DND-41 (cell line): ENCODE measurements around the gene TBC1D5.

Experiments
- ATAC-seq: fragments of 200-7000 bp; cut with Tn5 transposase; 3 replicates; pipeline ENCODE4 v1.9.1; 2021; ENCODE audit warnings: low read depth; ENCODE audit not compliant: insufficient read depth
- DNase-seq: peaks from one replicate; pipeline ENCODE4 v3.0.0-alpha.2; 2020
- H2AFZ ChIP-seq: 2 replicates; pipeline ENCODE4 v1.6.0; 2012; ENCODE audit warnings: low read depth, low read length
- H3K27ac ChIP-seq: 2 replicates; pipeline ENCODE4 v1.5.1; 2012; ENCODE audit warnings: low read length, inconsistent platforms
- H3K27me3 ChIP-seq: fragments of 200-600 bp; sonication (generic); 2 replicates; pipeline ENCODE4 v1.6.0; 2012; ENCODE audit warnings: low read length, mild to moderate bottlenecking, inconsistent platforms; ENCODE audit not compliant: insufficient read depth, poor library complexity
- H3K36me3 ChIP-seq: 2 replicates; pipeline ENCODE4 v1.5.1; 2012; ENCODE audit warnings: low read length, inconsistent platforms; ENCODE audit not compliant: insufficient read depth
- H3K4me1 ChIP-seq: 2 replicates; pipeline ENCODE4 v1.5.1; 2012; ENCODE audit warnings: mild to moderate bottlenecking, low read length; ENCODE audit not compliant: insufficient read depth
- H3K4me2 ChIP-seq: 2 replicates; pipeline ENCODE4 v1.6.0; 2012; ENCODE audit warnings: mild to moderate bottlenecking, moderate library complexity, low read length, inconsistent platforms; ENCODE audit not compliant: insufficient read depth
- H3K4me3 ChIP-seq, 2 experiments: fragments of 200-600 bp in 1 of 2; shearing (Covaris generic) in 1 of 2; 2 replicates each; pipeline ENCODE4 v1.5.1; 2012 to 2016; ENCODE audit warnings: inconsistent platforms in 2 of 2, low read length in 2 of 2, mild to moderate bottlenecking in 2 of 2, low read depth in 1 of 2, moderate library complexity in 1 of 2
- H3K79me2 ChIP-seq: 2 replicates; pipeline ENCODE4 v1.6.0; 2012; ENCODE audit warnings: low read length, inconsistent platforms; ENCODE audit not compliant: insufficient read depth
- H3K9ac ChIP-seq: 2 replicates; pipeline ENCODE4 v1.6.0; 2012; ENCODE audit warnings: low read depth, mild to moderate bottlenecking, inconsistent platforms, low read length, moderate library complexity
- H3K9me3 ChIP-seq: 2 replicates; pipeline ENCODE4 v1.5.1; 2012; ENCODE audit warnings: low read length, moderate library complexity, mild to moderate bottlenecking, inconsistent platforms; ENCODE audit not compliant: insufficient read depth, severe bottlenecking
- H4K20me1 ChIP-seq: 2 replicates; pipeline ENCODE4 v1.6.0; 2012; ENCODE audit warnings: low read length; ENCODE audit not compliant: insufficient read depth
- EZH2 ChIP-seq: IDR thresholded peaks from 3 replicates; pipeline ENCODE4 v1.6.1; 2012; ENCODE audit warnings: borderline replicate concordance, low read depth, mild to moderate bottlenecking, moderate library complexity, low read length, inconsistent platforms; ENCODE audit not compliant: severe bottlenecking
- TF ChIP-seq, protein P1 (sequence below): IDR thresholded peaks from 2 replicates; pipeline ENCODE4 v1.5.1; 2012; ENCODE audit warnings: borderline replicate concordance, low read length, moderate library complexity, mild to moderate bottlenecking; ENCODE audit not compliant: poor library complexity, severe bottlenecking; ENCODE audit errors: extremely low read depth

TBC1D5 gene

DNA sequence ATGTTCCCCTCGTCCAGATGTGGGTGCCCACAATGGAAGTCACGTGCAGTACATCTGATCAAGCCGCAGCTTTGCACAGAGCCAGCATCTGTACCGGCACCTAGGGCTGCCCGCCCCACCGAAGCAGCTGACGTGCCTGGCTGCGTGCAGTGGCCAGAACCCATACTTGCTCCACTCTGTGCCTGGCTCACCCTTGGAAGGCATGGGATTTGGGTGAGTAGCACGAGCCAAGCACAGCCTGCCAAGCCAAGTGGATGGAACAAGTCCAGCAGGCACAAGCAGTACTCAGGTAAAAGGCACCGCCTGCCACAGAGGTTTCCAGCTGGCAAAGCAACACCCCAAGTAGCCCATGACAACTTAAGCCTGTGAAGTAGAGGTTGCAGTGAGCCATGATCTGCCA lies 261.3 kb downstream of the TBC1D5 start:
- peaks cover 17% of the 10 kb centered on the region for H3K36me3 ChIP-seq
- peaks cover 12% of the 10 kb centered on the region for H3K9me3 ChIP-seq
- no peak overlapping the region for H2AFZ ChIP-seq
- no peak for TF ChIP-seq EZH2
- TF ChIP-seq, protein P1, sequence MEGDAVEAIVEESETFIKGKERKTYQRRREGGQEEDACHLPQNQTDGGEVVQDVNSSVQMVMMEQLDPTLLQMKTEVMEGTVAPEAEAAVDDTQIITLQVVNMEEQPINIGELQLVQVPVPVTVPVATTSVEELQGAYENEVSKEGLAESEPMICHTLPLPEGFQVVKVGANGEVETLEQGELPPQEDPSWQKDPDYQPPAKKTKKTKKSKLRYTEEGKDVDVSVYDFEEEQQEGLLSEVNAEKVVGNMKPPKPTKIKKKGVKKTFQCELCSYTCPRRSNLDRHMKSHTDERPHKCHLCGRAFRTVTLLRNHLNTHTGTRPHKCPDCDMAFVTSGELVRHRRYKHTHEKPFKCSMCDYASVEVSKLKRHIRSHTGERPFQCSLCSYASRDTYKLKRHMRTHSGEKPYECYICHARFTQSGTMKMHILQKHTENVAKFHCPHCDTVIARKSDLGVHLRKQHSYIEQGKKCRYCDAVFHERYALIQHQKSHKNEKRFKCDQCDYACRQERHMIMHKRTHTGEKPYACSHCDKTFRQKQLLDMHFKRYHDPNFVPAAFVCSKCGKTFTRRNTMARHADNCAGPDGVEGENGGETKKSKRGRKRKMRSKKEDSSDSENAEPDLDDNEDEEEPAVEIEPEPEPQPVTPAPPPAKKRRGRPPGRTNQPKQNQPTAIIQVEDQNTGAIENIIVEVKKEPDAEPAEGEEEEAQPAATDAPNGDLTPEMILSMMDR = no peak
- H3K4me1 ChIP-seq = no peaks in the 10 kb centered on the region
- DNase-seq (no peak), ATAC-seq (no peak)
- H3K27me3 ChIP-seq = no peaks in the 10 kb centered on the region
- H3K4me2 ChIP-seq = no peak overlapping the region
- H3K9ac ChIP-seq = no peak overlapping the region
- H4K20me1 ChIP-seq = no peaks in the 10 kb centered on the region
- no peak overlapping the region for H3K27ac ChIP-seq
- 0 out of 2 replicates have a peak, but pooled peaks cover 2% of the 10 kb centered on the region for H3K79me2 ChIP-seq
- H3K4me3 ChIP-seq = no peak overlapping the region

DNA sequence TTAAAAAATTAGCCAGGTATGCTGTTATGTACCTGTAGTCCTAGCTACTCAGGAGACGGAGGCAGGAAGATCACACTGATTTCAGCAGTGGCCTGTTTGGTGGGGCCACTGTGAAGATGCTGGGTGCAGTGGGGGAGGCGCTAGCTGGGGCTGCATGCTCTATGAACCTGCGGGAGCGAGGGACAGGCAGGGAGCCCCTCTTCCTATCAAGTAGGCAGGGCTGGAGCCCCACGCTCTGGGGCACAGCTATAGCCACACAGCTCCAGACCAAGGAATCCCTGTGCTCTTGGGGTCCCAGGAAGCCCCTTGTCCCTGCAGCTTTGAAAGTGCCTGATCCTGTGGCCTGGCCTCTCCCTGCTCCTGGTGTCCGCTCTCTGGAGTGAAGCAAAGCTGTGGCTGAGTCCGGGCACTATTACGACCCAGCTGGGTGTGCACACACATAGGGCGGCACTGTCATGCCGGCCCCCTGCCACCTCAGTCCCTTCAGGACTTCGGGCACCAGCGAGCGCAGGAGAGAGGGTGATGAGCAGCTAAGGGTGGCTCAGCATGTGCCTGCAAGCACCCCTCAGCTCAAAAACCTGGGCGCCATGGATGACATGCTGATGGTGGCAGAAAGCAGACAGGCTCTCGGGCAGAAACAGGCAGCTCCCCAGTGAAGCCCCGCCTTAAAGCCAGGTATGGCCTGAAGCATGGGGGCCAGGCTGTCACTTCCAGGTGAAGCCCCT lies 262.6 kb downstream of the TBC1D5 start:
- Histone ChIP-seq H3K4me2 (no peak overlapping the region), H4K20me1 (no peaks in the 10 kb centered on the region), H3K36me3 (peaks cover 17% of the 10 kb centered on the region), H3K9ac (no peak overlapping the region), H3K79me2 (0 out of 2 replicates have a peak, but pooled peaks cover 2% of the 10 kb centered on the region), H3K4me1 (no peaks in the 10 kb centered on the region), H2AFZ (no peak overlapping the region), H3K4me3 (no peak overlapping the region), H3K27ac (no peak overlapping the region), H3K27me3 (no peaks in the 10 kb centered on the region), H3K9me3 (peaks cover 12% of the 10 kb centered on the region)
- no peak for DNase-seq
- no peak for ATAC-seq
- TF ChIP-seq EZH2 = no peak
- TF ChIP-seq, protein P1 = no peak

DNA sequence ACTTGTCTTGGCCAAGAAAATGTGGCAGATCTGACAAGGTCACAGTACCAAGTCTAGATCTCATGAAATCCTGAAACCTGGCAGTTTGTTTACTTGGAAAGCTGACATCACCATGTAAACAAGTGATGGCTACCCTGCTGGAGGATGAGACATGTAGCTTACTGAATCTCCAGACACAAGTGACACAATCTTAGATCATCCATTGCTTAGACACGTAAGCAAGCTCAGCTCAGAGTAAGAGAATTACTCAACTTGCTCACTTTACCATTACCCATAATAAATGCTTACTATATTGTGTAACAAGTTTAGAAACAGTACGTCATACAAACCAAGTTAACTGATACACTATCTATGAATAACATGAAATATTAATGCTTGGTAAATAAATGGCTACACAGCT lies 263.8 kb downstream of the TBC1D5 start:
- Histone ChIP-seq H3K9ac (no peak overlapping the region), H3K27ac (no peak overlapping the region), H3K36me3 (peaks cover 17% of the 10 kb centered on the region), H3K4me2 (no peak overlapping the region), H3K27me3 (no peaks in the 10 kb centered on the region), H3K9me3 (peaks cover 12% of the 10 kb centered on the region), H2AFZ (no peak overlapping the region), H4K20me1 (no peaks in the 10 kb centered on the region), H3K79me2 (0 out of 2 replicates have a peak, but pooled peaks cover 2% of the 10 kb centered on the region), H3K4me3 (no peak overlapping the region), H3K4me1 (no peaks in the 10 kb centered on the region)
- ATAC-seq (no peak), DNase-seq (no peak)
- no peak for TF ChIP-seq EZH2
- TF ChIP-seq, protein P1 = no peak
